HG03558 (cell line): ENCODE measurements around the gene RHBDD1.
"Not testable (repeated sequence)": the region's sequence is repeated elsewhere in the genome, so short reads cannot be mapped to it uniquely, and the experiment has no call there.

ENCODE experiments used
- ATAC-seq: cut with Tn5 transposase; IDR thresholded peaks from one replicate; pipeline ENCODE4 v1.9.1; 2021; ENCODE audit warnings: moderate number of reproducible peaks; ENCODE audit not compliant: unreplicated experiment; ENCODE audit errors: extremely low read depth

RHBDD1 gene

DNA sequence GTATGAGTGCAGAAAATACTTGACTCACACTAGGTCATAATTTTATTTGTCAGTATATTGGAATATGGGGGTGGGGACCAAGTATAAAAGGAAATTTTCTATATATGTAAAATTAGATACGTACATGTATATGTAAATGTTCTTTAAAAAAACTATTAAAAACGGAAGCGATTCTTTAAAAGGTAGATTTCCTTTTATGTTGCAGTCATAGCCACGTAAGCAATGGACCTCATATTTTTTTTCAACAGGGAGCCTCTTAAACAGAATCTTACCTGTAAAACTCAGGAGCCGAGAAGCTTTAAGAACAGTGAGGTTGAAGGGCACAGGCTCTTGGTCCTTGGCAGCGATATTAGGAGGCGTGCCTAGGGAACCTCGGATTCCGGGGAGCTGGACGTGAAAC lies 3.3 kb downstream of the RHBDD1 start:
- ATAC-seq = no peak

DNA sequence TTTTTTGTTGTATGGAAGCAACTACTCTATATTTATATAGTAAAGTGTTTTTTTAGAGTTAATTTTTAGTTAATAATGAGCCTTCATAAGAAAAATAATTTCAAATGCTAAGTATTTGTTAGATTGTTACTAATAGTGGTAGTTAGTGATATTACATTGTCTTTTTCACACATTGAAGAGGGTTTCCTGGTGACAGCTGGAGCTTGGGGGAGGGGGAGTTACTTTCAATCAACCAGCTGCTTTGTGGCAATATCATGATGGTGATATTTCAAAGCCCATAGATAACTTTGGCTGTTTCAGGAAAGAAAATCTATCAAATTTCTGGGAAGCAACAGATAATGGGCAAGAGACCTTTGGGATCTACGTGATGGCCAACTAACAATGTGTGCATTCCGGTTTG lies 4.1 kb downstream of the RHBDD1 start:
- ATAC-seq = no peak

DNA sequence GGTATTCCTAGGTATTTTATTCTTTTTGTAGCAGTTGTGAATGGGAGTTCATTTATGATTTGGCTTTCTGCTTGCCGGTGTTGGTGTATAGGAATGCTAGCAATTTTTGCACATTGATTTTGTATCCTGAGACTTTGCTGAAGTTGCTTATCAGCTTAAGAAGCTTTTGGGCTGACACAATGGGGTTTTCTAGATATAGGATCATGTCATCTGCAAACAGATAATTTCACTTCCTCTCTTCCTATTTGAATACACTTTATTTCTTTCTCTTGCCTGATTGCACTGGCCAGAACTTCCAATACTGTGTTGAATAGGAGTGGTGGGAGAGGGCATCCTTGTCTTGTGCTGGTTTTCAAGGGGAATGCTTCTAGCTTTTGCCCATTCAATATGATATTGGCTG lies 7.1 kb downstream of the RHBDD1 start:
- not testable (repeated sequence) for ATAC-seq

DNA sequence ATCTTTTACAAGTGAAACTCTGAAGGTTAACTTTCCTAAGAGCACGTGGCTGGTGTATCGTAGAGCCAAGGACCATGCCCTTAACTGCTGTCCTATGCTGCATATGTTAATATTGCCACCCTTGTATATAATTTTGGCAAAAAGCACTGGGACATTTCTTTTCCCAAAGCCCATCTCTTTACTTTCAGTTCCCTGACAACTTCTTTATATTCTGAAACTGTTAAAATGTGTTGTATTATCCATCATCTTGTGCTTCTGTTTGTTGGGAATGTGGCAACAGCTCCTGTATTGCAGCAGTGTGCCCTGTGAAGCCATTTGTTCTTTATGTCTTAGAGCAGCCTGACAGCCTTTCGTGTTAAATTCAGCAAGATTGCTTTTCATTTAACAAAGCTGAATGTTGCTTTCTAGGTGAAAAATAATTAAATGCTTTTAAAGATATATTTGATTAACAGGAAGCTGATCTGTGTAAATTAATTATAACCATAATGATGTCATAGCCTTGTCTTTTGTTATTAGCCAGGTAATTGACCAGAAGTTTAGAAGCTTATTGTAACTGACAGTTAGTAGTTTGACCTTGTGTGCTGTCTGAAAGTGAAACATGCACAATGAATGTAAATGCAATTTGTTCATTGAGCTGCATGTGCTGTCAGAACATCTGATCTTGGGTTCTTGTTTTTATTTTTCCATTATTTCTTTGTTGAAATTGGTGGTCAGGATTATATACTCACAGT lies 9.7 kb downstream of the RHBDD1 start:
- no peak for ATAC-seq

DNA sequence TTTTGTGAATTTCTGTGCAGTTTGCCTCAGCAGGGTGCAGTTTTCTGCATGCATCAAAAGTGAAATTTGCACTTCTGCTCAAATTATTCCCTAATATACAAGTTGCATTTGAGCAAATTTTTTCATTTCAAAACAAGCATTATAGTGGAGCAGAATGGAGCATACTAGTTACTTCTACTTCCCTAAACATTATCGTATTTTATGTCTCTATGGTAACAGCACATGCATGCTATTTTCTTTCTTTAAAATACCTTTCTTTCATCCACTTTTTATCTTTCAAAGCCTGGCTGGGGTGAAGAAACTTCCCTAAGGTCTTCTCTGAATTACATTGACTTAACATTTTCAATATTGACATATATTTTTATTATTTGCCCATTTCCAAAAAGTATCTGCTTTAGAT lies 11.2 kb downstream of the RHBDD1 start:
- no peak for ATAC-seq

DNA sequence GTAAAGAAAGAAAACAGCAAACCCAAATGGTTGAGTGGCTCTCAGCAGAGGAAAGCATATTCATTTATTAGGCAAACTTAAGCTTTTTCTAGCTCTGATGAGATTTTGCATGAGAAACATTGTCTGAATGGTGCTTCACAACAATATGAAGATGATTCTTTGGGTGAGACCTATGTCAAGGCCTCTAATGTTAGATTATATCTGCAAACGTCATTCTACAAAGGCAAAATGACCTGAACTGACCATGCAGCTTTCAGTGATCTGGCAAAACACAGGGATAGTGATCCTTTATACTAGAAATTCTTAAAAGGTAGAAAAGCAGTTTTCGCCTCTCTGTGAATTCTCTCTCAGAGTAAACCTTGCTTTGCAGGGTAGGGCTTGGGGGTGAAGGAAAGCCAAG lies 11.7 kb downstream of the RHBDD1 start:
- no peak for ATAC-seq

DNA sequence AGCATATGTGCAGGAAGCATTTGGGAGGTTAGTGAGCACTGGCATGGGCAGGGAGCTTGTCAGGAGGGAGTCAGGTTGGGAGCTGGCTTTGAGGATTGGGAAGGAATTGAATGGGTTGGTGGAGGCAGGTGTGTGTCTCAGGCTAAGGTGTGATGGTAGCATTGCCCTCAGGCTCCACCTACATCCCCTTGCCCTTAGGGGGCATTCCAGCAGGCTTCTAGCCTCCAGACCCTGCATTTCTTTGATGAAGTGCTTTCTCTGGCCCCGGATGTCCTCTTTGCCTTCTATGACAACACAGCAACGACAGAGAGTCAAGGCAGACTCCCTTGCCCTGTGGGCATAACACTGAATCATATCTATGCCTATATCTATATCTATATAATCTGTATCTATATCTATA lies 13.5 kb downstream of the RHBDD1 start:
- ATAC-seq = no peak

DNA sequence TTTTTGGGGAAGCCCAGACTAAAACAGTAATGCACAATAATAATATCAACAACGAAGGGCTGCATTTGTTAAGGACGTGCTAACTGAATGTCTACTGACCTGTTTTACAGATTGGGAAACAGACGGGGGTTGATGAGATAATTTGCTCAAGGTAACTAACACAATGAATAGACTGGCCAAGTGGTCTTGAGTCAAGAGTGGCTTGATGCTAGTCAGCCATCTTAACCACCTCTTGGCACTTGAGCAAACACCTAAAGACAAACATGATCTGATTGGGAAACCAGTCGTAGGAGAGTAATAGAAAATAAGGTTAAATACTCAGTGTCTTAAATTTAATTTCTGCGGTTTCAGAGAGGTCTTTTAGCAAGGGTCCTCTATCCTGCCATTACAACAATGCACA lies 14.2 kb downstream of the RHBDD1 start:
- ATAC-seq = no peak

DNA sequence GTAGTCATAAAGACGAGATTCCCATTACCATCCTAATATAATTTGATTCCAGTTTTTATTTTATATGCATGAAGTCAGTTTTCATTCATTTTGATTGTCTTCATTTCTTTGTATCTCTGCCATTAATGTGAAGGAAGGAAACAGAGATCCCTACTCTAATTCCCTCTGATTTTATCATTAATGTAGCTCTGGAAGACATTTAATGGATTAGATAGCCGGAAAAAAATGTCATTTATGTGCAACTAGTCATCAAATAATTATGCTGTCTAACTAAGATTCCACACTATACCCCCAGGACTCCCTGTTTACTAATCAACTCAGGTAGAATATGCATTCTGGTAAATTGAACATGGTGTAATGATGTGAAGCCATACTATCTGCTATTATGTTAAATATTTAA lies 19.9 kb downstream of the RHBDD1 start:
- no peak for ATAC-seq

DNA sequence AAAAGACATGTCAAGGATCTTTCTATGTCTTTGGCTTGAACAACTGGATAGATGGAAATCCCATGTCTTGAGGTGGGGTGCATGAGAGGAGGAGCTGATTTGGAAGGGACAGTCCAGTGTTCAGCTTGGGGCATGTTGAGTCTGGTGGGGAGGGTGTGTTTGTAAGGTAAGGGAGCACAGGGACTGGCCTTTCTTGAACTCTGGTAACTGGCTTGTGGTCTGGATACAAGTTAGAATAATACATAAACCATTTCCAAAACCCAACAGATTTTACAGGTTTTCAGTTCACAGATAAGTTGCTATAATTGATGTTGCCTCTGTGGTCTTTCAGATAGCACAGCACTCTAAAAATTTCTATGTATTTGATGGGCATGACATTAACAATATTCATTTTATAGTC lies 24.2 kb downstream of the RHBDD1 start:
- peak; percentile 21 for ATAC-seq

DNA sequence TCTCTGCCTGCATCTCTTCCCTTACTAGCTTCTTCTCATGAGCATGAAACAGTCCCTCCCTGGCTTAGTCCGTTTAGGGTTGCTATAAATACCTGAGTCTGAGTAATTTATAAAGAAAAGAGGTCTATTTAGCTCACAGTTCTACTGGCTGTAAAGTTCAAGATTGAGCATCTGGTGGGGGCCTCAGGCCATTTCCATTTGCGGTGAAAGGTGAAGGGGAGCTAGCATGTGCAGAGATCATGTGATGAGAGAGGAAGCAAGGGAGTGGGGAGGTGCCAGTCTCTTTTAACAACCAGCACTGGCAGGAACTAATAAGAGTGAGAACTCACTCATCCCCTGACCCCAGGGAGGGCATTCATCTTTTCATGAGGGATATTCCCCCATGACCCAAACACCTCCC lies 26.8 kb downstream of the RHBDD1 start:
- peak; percentile 58 for ATAC-seq

DNA sequence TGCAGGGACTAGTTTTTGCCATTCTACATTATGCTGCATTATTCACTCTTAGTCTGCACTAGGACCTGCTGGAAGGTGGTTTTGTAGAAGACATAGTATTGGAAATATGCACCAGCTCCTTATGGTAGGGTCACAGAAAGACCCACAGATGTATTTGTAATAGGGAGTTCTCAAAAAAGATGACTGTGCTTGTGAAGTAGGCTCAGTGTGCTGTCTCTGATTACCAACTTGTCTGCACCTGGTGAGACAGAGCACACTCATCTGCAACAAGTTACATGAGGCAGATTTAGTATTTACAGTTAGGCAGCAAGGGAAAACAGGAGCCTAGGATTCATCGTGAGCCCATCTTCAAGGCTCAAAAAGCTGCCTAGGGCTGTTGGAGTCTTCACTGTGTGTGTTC lies 29.4 kb downstream of the RHBDD1 start:
- no peak for ATAC-seq

DNA sequence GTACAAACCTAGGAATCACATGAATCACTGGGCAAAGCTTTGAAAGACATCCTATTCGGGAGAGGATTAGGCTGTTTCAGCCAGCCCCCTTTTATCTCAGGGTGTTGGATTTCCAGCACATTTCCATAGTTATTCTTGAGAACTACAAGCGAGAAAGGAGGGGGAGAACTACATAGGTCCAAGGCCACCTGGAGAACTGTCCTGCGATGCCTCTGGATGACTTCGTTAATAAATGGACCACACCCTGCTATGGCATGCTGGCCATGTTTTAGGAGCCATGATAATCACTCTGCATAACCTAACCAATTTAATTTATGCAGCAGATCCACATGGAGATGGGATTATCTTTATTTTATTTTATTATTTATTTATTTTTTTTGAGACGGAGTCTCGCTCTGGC lies 29.9 kb downstream of the RHBDD1 start:
- no peak for ATAC-seq

DNA sequence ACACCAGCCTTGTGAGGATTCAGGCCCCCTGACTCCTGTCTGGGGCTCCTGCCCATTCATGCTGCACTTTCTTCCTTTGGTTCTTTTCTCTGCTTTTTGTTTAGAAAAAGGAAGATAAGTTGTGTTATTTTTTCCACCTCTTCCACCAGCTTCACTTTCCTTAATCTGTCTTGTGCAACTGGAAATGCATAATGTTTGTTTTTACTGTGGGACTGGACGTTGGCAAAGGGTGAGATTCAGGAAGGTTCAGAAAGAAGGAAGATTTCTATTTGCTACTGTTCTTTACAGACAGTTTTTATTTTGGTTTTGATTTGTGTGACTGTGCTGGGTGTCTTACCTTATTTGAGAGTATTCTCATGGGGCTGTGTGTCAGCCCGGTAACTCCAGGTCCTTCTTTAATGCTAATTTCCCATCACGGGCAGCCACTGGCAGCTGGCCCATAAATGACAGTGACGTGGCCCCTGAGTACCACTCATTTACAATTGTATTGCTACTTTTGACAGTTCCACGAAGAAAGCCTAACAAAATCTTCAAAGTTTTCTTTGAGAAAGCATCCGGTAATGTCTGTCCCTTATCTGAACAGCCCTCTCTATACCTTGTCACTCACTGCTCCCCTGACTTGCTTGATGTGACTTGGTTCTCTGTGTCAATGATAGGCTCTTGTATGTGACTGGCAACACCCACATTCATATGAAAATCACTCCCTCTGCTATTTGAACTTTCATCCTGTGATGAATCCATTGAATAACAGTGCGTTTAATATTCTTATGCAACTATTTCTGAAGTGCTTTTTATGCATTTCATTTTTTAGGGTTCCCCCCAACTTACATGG lies 32.7 kb downstream of the RHBDD1 start:
- no peak for ATAC-seq

DNA sequence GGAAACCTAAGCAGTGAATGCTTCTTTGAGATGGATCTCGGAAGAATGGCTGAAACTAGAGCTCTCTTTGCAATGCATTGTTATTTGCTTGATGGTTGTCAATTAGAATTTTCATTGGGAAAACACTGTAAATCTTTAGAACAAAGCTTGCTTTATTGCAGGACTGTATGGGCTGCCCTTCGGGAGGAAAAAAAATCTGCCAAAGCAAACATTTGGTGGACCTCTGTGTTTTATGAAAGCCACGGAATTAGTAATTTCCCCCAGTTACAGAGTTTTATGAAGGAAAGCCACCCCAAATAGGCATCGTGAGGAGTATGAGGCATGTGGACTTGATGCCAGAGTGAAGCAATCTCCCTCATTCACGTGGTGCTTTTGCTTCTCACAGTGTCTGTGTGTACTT lies 33.5 kb downstream of the RHBDD1 start:
- no peak for ATAC-seq

DNA sequence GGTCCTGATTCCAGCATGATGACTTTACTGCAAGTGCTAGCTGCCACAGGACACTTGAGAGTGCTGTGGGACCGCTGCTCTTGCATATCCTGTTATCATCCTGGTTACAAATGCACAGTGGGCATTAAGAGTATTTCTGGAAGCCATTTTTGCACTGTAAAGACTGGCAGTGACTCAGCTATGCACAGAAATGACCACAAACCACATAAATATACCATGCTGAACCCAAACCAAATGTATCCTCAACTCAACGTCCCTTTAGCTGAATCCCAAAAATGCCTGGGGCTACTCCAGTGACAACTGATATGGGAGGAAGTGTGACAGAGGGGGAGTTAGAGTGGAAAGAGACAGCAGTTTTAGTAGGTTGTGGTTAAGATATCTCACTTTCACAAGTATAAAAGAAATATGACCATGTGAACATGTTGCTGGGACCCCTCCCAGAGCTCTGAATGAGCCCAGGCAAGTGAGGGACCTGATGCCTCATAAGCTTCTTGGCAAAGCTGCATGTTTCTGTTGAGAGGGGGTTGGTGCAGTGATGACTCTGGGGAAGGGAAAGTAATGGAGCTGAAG lies 37.3 kb downstream of the RHBDD1 start:
- peak; percentile 38 for ATAC-seq

DNA sequence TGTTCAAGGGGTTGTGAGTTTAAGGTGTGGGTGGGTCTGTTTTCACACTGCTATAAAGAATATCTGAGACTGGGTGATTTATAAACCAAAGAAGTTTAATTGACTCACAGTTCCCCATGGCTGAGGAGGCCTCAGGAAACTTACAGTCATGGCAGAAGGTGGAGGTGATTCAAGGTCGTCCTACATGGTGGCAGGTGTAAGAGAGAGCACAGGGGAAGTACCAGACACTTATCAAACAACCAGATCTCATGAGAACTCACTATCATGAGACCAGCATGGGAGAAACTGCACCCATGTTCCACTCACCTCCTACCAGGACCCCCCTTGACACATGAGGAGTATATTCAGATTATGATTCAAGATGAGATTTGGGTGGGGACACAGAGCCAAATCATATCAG lies 38.0 kb downstream of the RHBDD1 start:
- no peak for ATAC-seq

DNA sequence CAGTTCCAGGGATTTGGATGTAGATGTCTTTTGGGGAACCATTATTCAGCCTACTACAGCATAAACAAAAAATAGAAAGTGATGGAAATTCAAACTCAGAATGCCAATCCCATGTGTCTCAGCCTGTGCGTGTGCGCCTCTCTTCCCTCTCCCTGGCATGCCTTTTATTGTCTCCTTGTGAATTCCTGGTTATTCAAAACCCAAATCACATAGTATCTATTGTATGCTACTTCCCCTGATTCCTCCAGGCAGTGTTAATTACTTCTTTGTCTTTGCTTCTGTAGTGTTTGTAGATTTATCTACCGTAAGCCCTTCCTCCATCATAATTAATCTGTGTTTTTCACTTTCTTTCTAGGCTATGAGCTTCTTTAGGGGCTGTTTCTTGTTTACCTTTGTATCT lies 38.9 kb downstream of the RHBDD1 start:
- ATAC-seq = no peak

DNA sequence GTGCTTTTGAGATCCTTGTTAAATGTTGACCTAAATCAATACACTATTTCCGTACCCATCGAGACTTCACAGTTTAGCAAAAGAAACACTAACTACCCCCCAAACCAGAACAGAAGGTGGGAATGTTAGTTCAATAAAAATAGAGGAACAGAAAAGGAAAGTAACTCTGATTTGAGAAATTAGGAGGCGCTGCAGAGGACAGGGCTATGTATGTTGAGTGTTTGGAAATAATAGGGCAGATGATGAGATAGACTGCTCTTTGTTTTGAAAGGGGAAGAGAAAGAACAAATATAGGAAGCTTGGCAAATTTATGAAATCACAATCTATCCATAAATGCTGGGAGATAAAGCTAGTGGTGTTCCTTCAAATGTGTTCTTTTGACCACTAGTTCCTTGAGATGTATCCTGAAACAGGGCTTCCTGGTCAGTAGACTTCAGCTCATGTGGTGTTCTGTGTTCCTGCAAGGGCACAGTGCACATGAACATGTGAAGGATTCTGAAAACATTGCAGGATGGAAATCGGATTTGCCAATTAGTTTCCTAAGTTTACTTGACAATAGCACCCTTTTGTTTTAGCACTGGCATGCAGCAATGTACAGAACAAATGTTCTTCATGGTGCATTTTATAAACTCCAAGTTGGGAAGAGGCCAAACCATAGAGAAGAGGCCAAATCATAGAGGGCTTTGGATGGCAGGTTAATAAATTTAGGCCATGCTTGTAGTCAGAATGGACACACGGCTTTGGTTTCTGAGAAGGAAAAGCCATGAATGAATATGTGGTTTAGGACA lies 39.8 kb downstream of the RHBDD1 start:
- no peak for ATAC-seq

DNA sequence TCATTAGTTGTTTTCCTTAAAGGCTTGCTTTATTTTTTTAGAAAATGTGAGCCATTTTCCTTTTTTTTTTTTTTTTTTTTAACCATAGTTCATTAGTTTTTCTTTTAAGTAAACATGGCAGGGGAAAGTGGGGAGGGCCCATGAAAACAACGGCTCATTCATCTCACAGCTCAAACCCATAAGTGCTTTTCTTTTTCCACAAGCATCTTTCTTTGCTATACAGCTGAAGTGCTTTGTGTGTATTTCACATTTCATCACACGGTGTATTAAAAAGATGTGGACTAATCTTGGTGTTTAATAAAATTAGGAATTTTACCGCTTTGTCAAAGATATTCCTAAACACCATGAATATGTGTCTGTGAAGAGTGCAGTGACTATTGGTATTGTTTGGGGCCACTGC lies 41.6 kb downstream of the RHBDD1 start:
- no peak for ATAC-seq

DNA sequence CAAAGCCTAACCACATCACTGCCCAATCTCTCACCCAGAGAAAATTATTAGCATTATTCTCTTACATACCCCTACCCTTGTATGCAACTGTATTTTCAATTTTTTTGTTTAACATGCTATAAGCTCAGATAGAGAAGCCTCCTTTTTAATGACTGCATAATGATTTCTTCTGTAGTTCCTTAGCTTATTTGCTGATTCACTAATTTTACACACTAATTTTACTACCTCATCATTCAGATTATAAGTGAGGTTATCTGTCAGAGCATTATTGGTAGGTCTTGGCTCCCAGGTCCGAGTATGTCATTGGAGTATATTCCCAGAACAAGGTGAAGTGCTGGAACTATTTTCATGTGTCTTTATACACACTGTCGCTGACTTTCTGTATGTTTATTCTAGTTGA lies 45.4 kb downstream of the RHBDD1 start:
- no peak for ATAC-seq
